ENCODE measurements around the gene ABTB2.
"Not testable (repeated sequence)": the region's sequence is repeated elsewhere in the genome, so short reads cannot be mapped to it uniquely, and the experiment has no call there.

Gene ABTB2

DNA sequence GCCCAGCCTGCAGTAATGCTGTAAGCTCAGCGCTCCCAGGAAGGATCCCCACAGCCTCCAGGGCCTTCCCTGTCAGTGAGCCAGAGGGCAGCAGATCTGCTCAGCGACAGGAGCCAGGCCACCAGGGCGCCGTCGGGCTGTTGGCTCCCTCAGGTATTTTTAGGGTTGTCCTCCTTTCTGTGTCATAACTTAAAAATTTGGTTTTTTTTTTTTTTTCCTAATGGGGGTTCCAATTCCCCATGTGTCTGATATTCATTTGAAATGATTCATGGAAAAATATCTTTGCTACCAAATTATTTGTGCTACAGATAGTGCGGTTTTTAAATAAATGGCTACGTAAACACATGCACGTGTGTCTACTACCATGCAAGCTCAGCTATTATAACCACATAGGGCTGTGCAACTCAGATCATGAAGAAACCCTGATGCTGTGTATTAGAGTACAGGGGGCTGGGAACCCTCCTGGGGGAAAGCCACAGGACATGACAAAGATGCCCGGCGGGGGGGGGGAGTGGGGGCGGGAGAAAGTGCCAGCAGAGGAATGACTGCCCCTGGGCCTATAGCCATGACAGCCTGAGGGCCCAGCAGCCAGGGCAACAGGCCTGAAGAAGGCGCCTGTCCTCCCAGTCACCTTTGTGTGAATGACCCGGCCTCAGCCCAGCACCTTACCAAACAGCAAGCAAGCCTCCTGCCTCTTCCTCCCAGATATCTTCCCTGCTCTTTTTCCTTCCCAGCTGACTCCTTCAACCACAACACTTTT lies 163.1 kb downstream of the ABTB2 start:
- no peak for DNase-seq (ENCODE audit: extremely low read depth in 1 of 2, low read depth in 1 of 2)

DNA sequence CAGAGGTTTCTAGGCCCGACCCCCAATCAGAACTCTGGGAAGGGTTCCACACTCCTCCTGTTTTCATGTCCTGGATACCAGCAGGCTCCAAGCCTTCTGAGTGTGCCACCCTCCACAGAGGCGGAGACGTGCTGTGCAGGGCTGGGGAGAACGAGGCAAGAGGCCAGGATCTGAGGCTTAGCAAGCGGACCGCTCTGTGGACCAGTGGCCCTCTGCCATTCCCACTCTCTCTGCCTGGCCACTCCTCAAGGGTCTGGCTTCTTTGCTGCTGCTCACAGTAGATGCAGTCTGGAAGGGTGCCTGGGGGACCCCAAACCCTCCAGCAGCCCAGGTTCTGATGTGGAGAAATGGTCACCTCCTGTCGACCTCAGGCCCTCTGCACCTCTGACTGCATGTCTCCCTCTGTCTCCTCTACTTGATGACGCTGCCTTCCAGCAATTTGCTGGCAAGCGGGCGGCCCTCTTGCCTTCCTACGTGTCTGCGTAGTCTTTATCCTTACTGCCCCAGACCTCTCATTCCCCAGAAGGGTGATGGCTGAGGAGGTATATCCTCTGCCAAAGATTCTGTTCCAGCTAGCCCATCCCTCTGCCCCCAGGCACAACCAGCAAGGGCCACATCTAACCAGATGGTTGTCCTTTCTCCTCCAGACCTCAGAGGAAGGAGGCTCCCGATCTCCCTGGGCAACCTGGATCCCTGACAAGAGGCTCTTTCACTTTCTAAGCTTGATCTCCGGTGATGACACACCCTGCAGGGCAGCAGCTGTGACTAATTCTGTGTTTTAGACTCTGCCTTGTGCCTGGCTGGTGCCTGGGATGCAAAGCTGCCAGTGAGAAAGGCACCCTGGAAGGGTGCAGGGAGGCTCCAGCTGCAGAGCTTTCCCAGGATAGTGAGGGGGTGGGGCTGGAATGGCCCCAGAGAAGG lies 165.1 kb downstream of the ABTB2 start:
- DNase-seq (ENCODE audit: extremely low read depth in 1 of 2, low read depth in 1 of 2), result no peak

DNA sequence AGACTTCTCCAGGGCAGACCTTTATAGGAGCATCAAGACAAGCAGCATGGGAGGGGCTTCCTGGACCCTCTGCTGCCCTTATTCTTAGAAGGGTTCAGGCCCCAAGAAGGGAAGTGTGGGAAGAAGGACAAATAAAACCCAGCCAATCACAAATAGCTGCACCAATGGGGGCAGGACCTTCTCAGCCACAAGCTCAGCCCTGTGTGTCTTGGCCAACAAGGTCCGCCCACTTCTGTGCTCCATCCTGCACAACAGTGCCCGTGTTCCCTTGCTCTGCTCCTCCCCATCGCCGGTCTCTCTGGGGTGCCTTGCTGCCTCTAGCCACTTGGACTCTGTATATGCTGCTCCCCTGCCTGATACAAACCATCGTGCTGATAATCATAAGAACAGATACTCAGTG lies 166.2 kb downstream of the ABTB2 start:
- no peak for DNase-seq (ENCODE audit: extremely low read depth in 1 of 2, low read depth in 1 of 2)

DNA sequence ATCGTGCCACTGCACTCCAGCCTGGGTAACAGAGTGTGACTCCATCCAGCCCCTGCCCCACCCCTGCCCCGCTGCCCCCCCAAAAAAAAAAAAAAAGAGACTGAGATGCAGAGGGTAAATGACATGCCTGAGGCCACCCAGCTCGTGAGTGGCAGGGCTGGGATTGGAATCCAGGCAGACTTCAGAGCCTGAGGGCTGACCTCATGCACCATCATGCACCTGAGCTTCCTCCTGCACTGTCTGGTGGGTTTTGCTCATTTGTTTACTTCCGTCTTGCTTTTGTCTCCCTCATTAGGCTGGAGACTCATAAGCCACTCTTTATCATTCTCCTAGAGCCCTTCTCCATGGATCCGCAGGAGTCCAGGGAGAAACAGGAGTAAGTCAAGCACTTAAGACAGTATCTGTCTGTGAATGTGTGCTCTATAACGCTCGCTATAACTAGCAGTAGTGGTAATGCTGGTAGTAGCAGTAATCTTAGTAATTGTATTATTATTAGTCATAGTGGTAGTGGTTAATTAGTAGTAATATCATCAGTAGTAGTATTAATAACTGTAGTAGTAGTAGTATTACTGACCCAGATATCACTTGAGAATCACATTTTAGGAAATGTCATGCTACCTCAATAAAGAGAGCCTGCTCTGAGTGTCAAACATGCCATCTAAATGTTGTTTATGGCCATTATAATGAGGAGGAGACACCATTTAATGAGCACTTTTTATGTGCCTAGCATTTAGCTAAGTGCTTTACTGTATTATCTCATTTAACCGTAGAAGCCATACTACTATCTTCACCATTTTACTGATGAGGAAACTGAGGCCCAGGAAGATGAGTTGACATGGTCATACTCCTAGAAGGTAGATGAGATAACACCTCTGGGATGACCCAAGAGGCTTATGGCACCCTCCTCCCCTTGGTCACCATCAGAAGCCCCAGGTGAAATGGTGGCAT lies 167.3 kb downstream of the ABTB2 start:
- no peak for DNase-seq (ENCODE audit: extremely low read depth in 1 of 2, low read depth in 1 of 2)

DNA sequence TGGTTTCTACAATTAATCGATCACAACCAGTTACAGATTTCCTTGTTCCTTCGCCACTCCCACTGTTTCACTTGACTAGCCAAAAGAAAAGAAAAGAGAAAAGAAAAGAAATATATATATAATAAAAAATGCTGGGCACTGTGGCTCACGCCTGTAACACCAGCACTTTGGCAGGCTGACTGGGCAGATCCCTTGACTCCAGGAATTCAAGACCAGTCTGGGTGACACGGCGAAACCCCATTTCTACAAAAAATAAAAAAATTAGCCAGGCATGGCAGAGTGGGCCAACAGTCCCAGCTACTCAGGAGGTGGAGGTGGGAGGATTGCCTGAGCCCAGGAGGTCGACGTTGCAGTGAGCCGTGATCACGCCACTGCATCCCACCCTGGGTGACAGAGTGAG lies 168.6 kb downstream of the ABTB2 start:
- DNase-seq (ENCODE audit: extremely low read depth in 1 of 2, low read depth in 1 of 2), result no peak

DNA sequence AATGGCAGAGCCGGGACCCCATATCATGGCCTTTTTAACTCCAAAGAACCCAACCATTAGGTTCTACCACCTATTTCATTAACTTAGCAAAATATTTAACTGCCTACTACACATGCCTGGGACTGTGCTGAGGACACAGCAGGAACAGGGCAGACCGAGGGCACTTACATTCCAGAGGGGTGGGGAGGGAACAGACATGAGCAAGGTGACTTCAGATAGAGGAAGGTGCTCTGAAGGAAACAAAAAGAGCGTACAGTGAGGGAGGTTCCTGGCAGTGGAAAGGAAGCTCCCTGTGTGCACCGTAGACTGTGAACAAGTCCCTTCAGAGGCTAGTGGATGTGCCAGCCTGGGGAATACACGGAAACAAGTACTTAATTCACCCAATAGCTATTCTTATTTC lies 169.6 kb downstream of the ABTB2 start:
- no peak for DNase-seq (ENCODE audit: extremely low read depth in 1 of 2, low read depth in 1 of 2)

DNA sequence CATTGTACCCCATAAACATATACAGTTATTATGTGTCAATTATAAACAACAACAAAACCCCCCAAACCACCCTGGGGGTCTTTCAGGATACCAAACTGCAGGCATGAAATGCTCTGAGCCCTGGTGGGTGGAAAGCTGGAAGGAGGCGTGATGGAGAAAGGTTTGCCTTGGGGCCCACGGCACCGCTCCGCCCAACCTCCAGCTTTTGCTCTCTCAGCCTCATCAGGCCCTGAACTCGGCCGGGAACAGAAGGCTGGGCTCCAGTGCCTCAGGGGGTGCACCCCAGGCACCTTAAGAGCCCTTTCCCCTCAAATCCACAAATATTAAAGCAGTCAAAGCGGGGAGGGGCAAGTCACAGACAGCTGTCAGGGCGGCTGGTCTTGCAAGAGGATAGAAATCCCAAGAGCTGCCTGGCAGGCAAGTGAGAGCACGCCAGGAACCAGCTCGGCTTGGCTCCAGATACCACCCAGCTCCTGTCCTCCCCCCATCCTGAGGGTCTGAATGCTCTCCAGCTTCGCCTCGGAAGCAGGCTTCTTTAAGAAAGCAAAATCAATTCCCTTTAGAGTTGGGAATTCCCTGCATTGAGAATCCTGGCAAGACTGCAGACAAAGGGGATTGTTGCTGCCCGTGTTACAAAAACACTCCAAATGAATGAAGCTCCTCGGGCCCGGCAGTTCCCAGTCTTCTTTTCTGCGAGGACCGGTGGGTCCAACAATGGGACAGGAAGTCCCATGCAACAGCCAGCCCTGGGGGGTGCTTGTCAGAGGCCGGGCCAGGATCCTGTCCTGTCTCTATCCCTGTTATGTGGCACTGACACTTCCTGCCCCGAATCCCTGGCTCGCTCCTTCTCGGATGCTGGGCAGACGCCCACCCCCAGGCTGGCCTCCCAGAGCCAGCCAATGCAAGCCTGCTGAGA lies 171.6 kb downstream of the ABTB2 start:
- no peak for DNase-seq (ENCODE audit: extremely low read depth in 1 of 2, low read depth in 1 of 2)

DNA sequence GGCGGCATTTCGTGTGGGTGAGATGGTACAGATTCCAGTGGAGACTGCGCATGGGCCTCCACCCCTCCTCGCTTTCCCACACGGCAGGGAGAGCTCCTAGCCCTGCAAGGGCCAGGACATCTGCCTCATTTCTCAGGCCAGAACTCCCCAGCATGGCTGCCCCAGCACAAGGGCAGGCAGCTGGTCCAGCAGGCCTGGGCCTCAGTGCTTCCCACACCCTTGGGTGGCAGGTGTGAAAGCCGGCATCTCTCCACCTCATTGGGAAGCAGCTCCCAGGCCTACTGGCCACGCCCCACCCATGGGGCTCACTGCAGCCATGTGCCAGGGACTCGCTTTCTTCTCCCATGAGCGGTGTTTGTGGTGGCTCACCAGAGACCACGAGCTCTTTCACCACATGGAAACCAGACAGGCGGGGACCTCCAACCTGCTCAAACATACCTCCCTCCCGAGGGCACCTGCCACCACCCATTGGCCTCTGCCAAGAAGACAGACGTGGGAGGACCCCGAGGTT lies 173.2 kb downstream of the ABTB2 start:
- DNase-seq (ENCODE audit: extremely low read depth in 1 of 2, low read depth in 1 of 2), result no peak

DNA sequence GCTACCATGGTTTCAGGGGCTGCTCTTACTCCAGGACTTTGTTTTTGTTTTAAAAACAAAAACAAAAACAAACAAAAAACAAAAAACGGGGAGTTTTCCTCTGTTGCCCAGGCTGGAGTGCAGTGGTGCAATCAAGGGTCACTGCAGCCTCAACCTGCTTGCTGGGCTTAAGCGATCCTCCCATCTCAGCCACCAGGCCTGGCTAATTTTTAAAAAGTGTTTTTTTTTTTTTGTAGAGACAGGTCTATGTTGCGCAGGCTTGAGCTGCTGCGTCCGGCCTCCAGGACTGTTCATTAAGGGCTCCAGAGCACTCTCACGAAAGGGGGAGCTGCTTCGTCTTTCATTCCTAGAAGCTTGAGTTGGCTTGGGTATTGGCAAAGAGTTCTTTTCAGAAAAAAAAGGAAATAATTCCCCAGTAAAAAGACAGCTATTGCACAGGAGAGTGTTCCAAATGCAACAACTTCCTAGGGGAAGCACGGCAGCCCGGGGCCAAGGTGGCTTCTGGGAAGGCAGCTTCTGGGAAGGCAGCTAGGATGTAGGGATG lies 173.9 kb downstream of the ABTB2 start:
- no peak for DNase-seq (ENCODE audit: extremely low read depth in 1 of 2, low read depth in 1 of 2)

DNA sequence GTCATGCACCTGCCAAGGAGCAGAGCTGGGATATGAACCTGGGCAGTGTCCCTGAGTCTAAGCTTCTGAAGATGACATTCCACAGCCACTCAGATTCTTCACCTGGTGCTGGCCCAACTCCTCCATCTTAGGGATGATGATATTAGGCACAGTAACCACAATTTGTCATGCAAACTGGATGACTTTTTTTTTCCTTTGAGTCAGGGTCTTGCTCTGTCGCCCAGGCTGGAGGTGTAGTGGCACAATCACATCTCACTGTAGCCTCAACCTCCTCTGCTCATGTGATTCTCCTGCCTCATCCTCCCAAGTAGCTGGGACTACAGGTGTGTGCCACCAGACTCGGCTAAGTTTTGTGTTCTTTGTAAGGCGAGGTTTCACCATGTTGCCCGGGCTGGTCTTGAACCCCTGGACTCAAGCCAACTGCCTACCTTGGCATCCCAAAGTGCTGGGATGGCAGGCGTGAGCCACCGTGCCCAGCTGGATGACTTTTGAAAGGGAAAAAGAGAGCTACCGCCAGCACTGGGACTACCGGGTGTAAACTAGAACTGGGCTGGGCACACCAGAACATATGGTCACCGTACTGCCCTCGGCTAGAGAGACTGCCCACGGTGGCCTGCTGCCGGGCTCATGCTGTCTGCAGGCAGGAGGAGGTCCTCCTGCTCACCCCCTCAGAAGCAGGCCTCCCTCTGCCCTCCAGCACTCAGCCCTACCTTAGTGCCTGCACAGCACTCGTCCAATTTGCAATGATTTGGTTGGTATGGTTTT lies 174.7 kb downstream of the ABTB2 start:
- no peak for DNase-seq (ENCODE audit: extremely low read depth in 1 of 2, low read depth in 1 of 2)

DNA sequence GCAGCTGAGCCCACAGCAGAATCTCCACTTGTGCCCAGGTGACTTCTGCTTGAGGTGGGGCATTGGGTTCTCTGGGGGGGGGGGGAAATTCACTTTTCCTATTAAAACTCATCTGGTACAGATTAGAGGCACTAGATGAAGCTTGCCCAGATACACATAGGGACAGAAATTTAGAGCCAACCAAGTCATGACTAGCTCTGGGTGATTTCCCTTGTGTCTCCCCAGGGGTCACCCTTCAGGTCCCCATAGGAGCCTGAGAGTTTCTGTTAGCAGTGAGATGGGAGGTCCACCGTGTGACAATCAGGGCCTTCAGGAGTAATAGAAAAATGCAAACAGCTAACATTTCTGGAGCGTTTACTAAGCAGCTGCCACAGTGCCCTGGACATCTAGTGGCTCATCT lies 175.4 kb downstream of the ABTB2 start:
- DNase-seq (ENCODE audit: extremely low read depth in 1 of 2, low read depth in 1 of 2), result no peak

DNA sequence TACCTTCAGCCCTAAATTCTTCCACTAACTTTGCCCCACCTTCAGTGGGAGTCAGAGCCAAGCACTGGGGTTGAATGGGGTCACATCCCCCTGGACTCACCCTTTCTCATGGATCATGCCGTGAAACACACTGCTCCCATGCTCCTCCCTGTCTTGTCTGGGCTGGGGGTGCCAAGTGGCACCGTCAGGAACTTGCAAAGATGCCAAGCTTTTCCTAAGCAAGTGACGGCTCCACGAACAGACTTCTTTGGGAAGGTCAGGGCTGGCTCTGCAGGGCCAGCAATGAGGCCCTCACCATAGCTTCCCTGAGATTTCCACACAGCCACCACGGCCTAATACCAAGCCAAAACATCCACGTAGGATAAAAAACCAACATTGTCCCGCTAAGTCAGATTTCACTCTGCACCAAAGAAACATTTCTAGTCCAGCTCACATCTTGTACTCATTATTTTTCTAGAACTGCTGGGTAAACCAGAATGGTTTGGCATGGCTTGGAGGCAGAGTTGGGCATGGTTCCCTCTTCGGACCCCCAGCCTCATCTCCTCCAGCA lies 175.9 kb downstream of the ABTB2 start:
- DNase-seq (ENCODE audit: extremely low read depth in 1 of 2, low read depth in 1 of 2), result no peak

DNA sequence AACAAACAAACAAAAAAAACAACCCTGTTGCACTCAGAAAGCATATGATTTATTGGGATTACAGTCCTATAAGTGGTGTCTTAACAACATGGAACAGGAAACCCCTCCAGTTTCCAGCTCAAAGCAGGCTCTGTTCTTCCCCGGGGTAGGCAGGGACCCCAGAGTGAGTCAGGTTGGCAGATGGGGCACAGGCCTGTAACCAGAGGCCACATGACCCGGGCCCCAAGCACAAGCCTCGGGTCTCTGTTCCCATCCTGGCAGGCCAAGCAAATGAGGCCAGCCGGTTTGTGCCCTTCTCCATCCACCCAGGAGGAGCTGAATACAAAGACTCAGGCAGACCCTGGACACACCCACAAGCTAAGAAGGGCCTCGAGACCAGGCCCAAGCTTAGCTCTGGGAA lies 176.6 kb downstream of the ABTB2 start:
- no peak for DNase-seq (ENCODE audit: extremely low read depth in 1 of 2, low read depth in 1 of 2)

DNA sequence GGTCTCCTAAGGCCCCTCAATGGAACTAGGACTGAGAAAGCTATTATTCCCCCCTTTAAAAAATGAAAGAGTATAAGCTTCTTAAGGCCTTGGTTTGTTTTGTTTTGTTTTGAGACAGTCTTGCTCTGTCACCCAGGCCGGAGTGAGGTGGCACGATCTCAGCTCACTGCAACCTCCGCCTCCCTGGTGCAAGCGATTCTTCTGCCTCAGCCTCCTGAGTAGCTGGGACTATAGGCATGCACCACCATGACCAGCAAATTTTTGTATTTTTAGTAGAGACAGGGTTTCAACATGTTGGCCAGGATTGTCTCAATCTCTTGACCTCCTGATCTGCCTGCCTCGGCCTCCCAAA lies 177.0 kb downstream of the ABTB2 start:
- DNase-seq (ENCODE audit: extremely low read depth in 1 of 2, low read depth in 1 of 2), result not testable (repeated sequence)

DNA sequence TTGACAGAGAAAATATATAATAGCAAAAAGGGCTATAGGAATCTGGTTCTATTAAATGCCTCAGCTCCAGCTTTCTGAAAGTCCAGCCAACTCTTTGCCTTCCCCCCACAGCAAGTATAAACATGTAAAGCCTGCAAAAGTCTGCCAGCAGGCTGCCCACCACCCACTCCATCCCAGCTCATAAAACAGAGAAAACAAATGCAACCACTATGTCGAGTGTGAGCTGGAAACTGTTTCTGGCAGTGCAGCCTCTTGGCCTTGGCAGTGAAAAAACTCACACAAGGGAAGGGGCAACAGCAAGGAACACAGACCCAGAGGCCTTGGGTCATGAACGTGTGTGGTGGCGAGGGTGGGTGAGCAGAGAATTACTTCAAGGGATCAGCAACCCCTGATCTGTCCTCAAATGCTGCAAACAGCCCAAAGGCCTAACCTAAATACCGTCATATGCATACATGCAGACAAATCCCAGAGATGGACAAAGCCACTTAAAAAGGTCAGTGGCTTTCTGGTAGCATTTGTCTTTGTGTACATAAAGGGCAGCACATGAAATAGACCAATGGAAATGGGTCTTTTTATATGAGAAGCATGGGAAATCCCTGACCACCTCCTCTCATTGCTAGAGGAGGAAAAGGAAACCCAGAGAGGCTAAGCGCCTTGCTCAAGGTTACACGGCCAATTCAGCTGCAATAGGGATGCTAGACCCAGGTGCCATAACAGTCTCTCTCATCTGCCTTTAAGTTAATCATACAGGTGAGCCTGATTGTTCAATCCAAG lies 177.6 kb downstream of the ABTB2 start:
- no peak for DNase-seq (ENCODE audit: extremely low read depth in 1 of 2, low read depth in 1 of 2)

DNA sequence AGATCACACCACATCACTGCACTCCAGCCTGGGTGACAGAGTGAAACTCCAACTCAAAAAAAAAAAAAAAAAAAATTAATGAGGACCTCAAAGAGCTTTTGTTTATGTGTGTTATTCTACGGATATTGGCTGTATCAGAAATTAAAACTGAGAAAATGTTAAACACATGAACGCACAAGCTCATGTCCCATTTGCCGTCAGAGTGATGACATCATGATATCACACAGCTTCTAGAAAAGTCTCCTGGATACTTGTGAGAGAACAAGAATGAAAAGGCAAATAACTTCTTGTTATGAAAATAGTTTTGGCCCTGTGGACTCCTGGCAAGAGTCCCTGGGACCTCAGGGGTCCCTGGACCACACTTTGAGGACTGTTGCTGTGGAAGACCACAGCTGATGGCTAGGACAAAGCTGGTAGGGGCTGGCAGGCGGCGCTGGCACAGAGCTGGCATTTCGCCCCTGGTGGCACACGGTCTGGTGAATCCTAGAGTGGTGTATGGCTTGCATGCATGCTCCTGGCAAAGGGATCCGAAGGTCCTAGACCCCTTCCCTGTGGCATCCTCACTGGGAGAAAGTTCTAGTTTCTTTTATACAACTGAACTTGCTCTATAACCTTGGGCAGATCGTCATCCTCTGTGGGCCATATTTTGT lies 178.7 kb downstream of the ABTB2 start:
- no peak for DNase-seq (ENCODE audit: extremely low read depth in 1 of 2, low read depth in 1 of 2)

DNA sequence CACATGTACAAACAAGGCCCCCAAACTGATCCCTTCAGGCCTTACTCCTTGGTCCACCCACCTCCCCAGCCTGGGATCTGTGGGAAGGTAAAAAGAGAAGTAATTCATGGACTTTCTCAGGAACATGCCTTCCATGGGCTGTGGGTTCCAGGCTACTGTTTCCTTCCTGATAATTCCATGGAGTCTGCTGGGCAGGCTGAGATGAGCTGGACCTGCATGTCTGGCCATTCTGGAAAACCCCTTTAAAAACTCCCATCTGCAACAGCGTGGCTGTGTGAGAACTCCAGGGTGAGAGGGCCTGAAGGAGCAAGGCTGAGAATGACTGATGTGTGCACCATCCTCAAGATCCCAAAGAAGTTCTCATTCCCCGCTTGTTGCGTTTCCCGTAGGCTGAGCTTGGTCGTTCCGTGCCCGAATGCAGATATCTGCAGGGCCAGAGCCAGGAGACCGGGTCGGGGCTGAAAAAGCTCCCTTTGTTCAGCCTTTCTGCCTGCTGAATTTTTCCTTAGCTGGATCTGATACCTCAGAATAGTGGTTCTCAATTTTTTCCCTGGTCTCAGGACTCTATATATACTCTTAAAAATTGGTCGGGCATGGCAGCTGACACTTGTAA lies 179.5 kb downstream of the ABTB2 start:
- no peak for DNase-seq (ENCODE audit: extremely low read depth in 1 of 2, low read depth in 1 of 2)

Data from stimulated activated CD8-positive, alpha-beta memory T cell treated with anti-CD3 and anti-CD28 coated beads, Interleukin-7, amount 100 ng/mL, for 48 hours (primary cell).